NB4 (cell line): ENCODE measurements around the gene PNPLA5.

ENCODE experiments used
- CTCF ChIP-seq: IDR thresholded peaks from one replicate; pipeline ENCODE4 v1.5.1; 2012; ENCODE audit warnings: low read depth, low read length
- MAX ChIP-seq: IDR thresholded peaks from 2 replicates; pipeline ENCODE4 v1.6.1; 2011; ENCODE audit warnings: low read depth, low read length

- TF ChIP-seq CTCF (no peak), MAX (no peak)
These were observed 10.4 kb downstream of the PNPLA5 start for GRCh38 chr22:43881091-43882061.
